HG03196 (cell line): Measurements from ENCODE around the gene FBXO47.

Source experiments
- ATAC-seq: cut with Tn5 transposase; IDR thresholded peaks from one replicate; pipeline ENCODE4 v1.9.1; 2021; ENCODE audit not compliant: unreplicated experiment

The FBXO47 gene

GRCh38 chr17:38967290-38967738 is at the start of gene FBXO47:
Gene FBXO47 (minus strand): TSS chr17:38967403. CDS start chr17:38963025, 4,378 bp downstream.
- no peak for ATAC-seq

DNA sequence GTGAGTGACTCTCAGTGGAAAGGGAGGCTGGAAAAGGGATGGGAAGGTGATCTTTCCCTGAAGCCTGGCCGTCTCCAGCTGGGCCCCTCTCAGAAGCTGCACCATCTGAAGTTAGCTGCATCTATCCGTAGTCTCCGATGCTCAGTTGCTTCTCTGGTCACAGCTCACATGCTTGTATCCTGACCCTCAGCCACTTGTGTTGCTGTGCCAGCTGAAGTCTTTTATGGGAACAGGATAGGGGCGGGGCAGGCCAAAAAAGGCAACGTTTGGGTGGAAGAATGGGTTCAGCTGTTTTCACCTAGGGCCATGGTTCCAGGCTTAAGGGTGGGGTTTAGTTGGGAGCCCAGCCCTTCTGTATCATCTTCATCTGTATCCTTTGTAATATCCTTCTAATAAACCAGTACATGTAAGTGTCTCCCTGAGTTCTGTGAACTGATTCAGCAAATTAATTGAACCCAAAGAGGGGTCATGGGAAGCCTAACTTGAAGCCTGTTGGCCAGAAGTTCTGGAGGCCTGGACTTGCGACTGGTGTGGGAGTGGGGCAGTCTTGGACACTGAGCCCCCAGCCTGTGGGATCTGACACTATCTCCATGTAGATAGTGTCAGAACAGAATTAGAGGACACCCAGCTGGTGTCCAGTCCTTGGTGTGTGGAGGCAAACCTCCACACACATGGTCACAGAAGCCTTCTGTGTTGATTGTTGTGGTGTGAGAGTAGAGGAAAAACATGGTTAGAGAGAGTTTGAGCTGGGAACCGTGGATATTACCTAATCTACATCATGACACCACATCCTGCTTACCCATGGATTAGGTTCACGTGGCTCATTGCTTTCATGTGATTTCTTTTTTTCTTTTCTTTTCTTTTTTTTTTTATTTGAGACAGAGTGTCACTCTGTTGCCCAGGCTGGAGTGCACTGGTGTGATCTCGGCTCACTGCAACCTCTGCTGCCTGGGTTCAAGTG is 49.3 kb upstream of the FBXO47 start:
- ATAC-seq, result no peak

DNA sequence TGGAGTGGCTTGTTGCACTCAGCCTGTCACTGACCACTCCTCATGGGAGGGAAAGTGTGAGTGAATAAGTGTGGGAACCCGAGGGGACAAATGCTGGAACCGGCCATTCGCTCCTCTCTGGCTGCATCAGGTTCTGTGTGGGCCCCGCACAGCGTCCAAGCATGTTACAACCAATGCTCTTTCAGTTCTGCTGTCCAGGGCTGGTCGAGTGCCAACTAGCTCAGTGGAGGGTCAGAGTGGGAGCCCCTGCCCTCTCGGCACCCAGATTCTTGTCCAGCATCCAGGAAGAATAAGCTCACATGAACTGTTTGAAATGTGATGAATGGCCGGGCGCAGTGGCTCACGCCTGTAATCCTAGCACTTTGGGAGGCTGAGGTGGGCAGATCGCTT is 48.3 kb upstream of the FBXO47 start:
- ATAC-seq, result no peak

DNA sequence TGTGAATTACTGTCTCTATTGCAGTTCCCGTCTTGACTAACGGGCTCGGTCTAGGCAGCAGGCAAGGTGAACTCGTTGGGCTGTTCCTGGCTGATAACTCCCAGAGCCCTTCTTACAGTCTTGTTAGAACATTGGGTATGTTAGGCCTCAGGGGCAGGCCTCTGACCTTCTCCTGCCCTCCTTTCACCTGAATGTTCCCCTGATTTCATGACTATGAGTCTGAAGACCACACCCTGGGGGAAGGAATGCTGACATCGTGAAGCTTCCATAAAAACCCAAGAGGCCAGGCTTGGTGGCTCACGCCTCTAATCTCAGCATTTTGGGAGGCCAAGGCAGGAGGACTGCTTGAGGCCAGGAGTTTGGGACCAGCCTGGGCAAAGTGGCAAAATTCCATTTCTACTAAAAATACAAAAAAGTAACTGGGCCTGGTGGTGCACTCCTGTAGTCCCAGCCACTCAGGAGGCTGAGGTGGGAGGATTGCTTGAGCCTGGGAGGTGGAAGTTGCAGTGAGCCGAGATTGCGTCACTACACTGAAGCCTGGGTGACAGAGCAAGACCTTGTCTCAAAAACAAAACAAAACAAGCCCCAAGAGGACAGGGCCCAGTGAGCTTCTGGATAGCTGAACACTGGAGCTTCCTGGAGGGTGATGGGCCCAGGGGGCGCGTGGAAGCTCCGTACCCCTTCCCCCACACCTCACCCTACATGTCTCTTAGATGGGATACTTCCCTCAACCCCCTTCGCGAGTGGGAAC is 47.8 kb upstream of the FBXO47 start:
- ATAC-seq, result no peak

DNA sequence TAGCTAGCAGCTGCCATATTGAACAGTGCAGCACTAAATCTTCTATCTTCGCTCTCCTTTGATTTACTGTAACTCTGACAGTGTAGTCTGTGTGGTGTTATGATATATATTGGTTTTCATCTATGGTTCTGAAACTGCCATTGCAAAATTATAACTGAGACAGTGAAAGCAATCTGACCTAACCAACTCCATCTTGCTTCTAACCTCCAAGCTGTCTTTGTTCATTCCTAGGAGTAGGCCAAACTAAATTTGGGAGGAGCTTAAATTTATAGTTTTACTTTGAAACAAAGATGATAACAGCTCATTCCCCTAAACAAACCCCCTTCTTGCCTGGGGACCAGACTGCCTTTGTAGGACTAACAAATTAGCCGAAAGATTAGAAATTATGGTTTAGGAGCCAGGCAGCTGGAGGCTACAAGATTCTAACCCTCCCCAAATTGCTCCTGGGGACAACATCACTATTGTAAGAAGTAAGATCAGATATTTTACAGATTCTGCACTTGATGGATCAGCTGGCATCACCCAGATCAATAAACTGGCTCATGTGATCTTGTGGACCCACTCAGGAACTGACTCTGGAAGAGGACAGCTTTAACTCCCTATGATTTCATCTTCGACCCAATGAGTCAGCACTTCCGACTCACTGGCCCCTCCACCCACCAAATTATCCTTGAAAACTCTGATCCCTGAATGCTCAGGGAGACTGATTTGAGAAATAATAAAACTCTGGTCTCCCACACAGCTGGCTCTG is 47.0 kb upstream of the FBXO47 start:
- ATAC-seq, result no peak

DNA sequence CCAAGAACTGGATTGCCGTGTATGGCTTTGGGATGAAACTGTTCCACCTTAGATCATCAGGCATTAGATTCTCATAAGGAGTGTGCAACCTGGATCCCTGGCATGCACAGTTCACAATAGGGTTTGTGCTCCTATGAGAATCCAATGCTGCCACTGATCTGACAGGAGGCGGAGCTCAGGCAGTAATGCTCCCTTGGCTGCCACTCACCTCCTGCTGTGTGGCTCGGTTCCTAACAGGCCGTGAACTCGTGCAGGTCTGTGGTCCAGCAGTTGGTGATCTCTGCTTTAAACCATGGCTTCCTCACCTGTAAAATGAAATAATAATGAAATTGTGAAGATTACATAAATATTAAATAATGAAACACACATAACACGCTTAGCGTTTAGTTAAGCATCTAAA is 45.5 kb upstream of the FBXO47 start:
- no peak for ATAC-seq

DNA sequence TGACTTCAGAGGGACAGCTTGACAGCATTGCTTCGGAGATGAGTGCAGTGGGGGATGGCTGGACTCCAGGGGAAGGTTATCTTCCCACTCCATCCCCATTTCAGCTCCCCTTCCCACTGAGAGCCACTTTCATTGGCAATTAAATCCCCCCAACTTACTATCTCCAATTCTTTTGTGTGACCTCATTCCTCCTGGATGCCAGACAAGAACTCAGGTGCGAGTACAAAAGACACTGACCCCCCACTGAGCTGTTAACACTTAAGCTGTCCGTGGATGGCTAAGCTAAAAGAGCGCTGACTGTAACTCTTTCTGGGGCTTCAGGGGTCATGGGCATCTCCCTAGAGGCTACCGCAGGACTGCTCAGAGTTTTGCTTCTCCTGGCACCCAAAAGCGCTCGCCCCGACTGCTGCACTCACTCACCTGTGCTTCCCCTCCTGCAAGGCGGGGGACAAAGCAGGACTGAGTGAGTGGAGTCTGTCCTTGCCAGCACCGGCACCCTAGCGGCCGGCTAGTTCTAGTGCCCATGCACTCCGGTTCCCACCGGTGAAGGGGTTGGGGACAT is 44.8 kb upstream of the FBXO47 start:
- no peak for ATAC-seq

DNA sequence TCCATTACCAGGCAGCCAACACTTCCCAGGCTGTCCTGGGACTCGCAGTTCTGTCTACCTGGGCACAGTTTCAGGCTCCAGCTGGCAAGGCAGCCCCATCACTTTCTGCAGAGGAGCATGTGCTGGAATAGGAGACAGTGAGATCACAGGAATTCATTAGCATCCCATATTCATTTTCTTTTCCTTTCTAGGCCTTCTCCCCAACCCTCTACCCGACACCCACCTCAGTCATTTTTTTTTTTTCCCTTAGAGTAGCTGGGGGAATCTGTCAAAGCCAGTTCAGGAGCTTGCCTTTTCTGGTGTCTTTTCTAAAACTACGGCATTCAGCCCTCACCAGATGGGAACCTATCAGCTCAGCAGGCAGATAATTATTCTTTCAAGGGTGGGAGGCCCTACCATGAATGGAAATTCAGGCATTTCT is 42.4 kb upstream of the FBXO47 start:
- no peak for ATAC-seq

- no peak for ATAC-seq
These were observed 41.4 kb upstream of the FBXO47 start for GRCh38 chr17:39008633-39009032.

DNA sequence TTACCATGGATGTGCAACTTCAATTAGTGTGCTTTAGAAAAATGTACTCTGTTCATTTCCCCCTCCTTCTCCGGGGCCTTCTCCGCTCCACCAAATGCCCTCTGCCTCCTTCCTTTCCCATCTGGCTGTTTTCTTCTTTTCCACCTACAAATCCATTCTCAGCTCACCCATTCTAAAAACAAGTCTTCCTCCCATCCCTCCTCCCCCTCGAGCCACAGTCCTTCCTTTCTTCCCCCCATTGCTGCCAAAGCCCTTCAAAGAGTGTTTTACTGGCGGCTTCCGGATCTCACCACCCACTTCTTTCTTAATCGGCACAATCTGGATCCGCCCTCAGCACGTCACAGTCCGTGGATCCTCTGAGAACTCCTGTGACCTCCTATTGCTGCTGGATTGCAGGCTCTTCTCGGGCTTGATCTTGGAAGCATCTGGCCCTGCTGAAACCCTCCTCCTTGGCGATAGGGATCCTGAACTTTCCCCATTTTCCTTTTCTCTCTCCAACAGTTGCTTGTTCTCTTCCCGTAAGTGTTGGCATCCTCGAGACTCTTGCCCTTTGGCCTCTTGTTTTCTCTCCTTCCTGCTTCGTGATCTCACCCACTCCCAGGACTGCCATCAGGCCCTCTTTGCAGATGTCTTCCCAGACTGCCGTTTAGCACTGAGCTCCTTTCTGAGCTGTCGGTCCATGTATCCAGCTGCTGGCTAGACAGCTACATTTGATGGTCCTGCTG is 36.0 kb upstream of the FBXO47 start:
- ATAC-seq, result no peak

GRCh38 chr17:39001703-39002637 is 34.8 kb upstream of the FBXO47 start:
- no peak for ATAC-seq

- ATAC-seq, result no peak
These were observed 32.9 kb upstream of the FBXO47 start for GRCh38 chr17:39000021-39000601.

GRCh38 chr17:38996660-38997337 is 29.6 kb upstream of the FBXO47 start:
- ATAC-seq, result no peak

DNA sequence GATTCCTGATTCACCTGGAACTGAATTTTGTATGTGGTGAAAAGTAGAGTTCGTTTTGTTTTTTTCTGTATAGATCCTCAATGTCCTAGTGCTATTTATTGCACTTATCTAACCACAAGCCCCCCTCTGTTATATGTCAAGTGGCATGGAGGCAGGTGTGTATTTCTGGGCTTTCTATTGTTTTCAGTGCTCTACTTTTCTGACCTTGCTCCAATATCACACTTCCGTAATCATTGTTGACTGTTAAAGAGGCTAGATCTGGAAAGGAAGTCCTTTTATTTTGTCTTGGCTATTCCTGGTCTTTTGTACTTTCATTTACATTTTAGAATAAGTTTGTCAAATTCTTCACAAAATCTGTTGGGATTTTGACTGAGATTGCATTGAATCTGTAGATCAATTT is 26.8 kb upstream of the FBXO47 start:
- no peak for ATAC-seq

DNA sequence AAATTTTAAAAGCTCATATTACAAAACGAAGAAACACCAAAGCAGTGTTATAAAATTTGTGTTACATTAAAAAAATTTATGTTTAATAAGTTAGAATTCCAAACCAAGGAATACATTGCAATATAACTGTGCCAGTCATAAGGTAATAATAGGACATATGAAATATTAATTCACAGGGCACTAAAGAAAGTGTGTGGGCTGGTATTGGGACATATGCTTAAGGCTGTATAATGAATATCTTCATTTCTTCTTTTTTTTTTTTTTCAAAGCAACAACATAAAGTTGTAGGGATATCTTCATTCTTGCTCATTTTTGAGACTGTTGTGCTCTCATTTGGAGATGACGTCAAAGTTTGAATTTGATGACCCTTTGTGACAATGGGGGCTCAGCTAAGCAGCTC is 17.5 kb upstream of the FBXO47 start:
- ATAC-seq, result no peak

DNA sequence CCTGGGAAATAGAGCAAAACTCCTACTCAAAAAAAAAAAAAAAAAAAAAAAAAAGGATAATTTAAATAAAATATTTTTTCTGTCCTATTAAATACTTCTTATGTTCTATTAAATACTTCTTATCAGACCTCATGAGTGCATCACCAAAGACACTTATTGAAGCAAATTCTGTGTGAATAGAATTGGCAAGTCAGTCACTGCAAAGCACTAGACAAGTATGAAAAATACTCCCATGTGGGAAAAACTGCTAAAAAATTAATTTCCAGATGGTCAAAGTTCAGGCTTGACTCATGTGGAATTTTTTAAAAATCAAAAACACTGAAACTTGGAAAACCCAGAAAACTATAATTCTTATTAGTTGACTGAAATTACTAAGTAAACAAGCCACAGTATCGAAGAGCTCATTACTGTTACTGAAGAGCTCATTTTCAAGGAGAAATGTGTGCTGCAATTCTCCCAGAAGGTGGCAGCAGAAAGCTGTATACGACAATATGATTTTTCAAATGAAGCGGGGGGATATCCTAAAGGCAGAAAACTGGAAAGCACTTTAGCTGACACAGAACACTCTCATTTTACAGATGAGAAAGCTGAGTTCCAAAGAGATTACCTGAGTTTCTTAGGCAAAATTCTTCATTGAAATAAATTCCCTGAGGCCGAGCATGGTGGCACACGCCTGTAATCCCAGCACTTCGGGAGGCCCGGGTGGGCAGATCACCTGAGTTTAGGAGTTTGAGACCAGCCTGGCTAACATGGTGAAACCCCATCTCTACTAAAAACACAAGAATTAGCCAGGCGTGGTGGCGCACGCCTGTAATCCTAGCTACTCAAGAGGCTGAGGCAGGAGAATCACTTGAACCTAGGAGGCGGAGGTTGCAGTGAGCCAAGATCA is 15.9 kb upstream of the FBXO47 start:
- no peak for ATAC-seq

DNA sequence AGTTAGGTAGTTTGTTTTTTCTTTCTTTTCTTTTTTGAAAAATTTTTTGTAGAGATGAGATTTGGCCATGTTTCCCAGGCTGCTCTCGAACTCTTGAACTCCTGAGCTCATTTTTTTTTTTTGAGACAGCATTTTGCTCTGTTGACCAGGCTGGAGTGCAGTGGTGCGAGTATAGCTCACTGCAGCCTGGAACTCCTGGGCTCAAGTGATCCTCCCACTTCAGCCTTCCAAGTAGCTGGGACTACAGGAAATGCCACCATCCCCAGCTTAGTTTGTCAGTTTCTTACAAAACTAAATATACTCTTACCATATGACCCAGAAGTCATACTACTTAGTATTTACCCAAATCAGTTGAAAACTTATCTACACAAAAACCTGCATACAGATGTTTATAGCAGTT is 14.4 kb upstream of the FBXO47 start:
- no peak for ATAC-seq
